H1 (cell line): ENCODE data around the gene NOC4L. TPM values are rescaled to one million over a fixed set of nuclear protein-coding genes. Genes with fewer than 3 reads are reported as not detected.

Experiments
- CHD1 ChIP-seq: IDR thresholded peaks from 2 replicates; pipeline ENCODE4 v1.6.1; 2012; ENCODE audit warnings: low read depth, low read length, improper control_type of control experiment
- KDM1A ChIP-seq: fragments of 200-600, 300-600 bp; sonication (generic); IDR thresholded peaks from 2 replicates; pipeline ENCODE4 v1.7.1; 2016; ENCODE audit warnings: mild to moderate bottlenecking, low read length, borderline replicate concordance
- MAFK ChIP-seq: IDR thresholded peaks from 2 replicates; pipeline ENCODE4 v1.6.1; 2012; ENCODE audit warnings: low read depth, mild to moderate bottlenecking, improper control_type of control experiment, low read length
- SAP30 ChIP-seq: fragments of 300-600 bp; sonication (generic); IDR thresholded peaks from 2 replicates; pipeline ENCODE4 v1.7.1; 2012; ENCODE audit warnings: low read length, moderate library complexity, mild to moderate bottlenecking, inconsistent platforms; ENCODE audit not compliant: insufficient read depth, insufficient replicate concordance
- TEAD4 ChIP-seq: IDR thresholded peaks from 2 replicates; pipeline ENCODE4 v1.6.1; 2012; ENCODE audit warnings: low read depth, low read length, inconsistent platforms, mixed read lengths
- YY1 ChIP-seq: IDR thresholded peaks from 2 replicates; pipeline ENCODE4 v1.6.1; 2011; ENCODE audit warnings: low read depth, mild to moderate bottlenecking, low read length
- polyA plus RNA-seq, 7 experiments: library from polyadenylated mRNA; depleted of rRNA in 3 of 7; stranded (reverse) in 5 of 7; unstranded in 2 of 7; fragments of >200 nt in 5 of 7; fragments of 200-250 nt in 2 of 7; gene quantifications; 1 replicate in 5 of 7; 2 replicates in 1 of 7; 4 replicates in 1 of 7; pipeline versions ENCODE4 v1.2.1 to v1.2.3, GENCODE V29; 2011 to 2013; ENCODE audit warnings: missing spikeins in 2 of 7, mixed read lengths in 2 of 7
- total RNA-seq: library from RNA; stranded (reverse); fragmentation: NEBNext Ultra II Directional; extraction: Animal tissue kit (Norgen Biotek cat#: 25700); gene quantifications from 2 replicates; pipeline ENCODE4 v1.2.1, GENCODE V29; 2021

The NOC4L gene
- total and polyA plus RNA-seq, 2 of the 8 experiments (the other 6 are each of a cell fraction or from before 2014, with no cell fraction given), result 26.8 to 40.3 TPM

DNA sequence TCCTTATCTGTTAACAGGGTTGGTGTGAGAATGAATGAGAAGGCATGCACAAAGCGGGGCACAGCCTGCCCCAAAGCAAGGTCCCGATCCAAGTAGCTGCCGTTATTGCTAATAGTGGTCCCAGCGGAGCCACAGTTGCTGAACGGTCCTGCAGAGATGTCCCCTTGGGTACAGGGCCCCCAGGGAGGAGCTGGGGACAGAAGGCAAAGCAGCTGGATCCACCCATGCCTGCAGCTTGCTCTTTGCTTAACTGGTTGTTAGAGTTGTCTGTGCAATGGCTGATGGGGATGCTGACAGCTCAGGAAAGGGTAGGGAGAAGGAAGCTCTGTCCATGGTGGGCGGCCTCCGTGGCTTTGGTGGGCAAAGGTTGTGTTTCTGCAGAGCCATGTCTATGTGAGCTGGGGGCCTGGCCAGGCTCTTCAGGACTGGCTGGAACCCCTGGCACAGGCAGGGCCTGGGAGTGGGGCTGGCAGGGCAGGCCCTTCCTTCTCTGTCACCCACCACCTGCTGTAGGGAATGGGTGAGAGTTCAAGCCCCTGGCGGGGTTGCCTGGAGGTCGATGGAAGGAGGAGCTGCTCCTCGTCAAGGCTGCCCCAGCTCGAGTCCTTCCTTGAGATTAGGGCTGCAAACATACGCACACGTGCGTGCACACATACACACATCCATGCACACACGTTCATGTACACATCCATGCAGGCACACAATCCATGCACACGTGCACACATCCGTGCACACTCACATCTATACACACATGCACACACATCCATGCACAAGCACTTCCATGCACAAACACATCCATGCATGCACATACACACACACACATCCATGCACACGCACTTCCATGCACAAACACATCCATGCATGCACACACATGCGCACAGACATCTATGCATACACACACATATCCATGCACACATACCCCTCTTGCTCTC, 35.4 kb downstream of the NOC4L start (continued):
- TF ChIP-seq TEAD4 (no peak), SAP30 (no peak), KDM1A (no peak), MAFK (no peak), CHD1 (no peak), YY1 (no peak)
